Astrocyte (in vitro differentiated cells and primary cell): Measurements from ENCODE around the gene DBR1.

Experiments
- CTCF ChIP-seq: IDR thresholded peaks from 2 replicates; pipeline ENCODE4 v1.5.1; 2011; ENCODE audit warnings: low read depth, mild to moderate bottlenecking, inconsistent platforms, low read length, moderate library complexity; ENCODE audit not compliant: insufficient read depth
- EZH2 ChIP-seq: IDR thresholded peaks from 2 replicates; pipeline ENCODE4 v1.6.1; 2012; ENCODE audit warnings: mild to moderate bottlenecking, low read length, inconsistent platforms; ENCODE audit not compliant: insufficient read depth

- TF ChIP-seq CTCF (no peak), EZH2 (no peak)
Measured at GRCh38 chr3:138132239-138132638, 42.5 kb downstream of the DBR1 start, which contains the start of gene A4GNT.
